ENCODE results near the gene ZNF385C.

GRCh38 chr17:42000413-42001133, 97.7 kb downstream of the ZNF385C start:
- TF ChIP-seq CTCF (IDR thresholded peaks at IDR 0.05) (no peak), ZNF263 (CRISPR knock-in tag; IDR thresholded peaks at IDR 0.05; ENCODE audit: low read depth) (no peak), HMGXB4 (CRISPR knock-in tag; IDR thresholded peaks at IDR 0.05) (no peak), CREM (CRISPR knock-in tag; IDR thresholded peaks at IDR 0.05) (no peak), USF2 (CRISPR knock-in tag; IDR thresholded peaks at IDR 0.05) (no peak), NR1H2 (CRISPR knock-in tag; IDR thresholded peaks at IDR 0.05) (no peak), E2F1 (CRISPR knock-in tag; IDR thresholded peaks at IDR 0.05) (no peak), CBFB (CRISPR knock-in tag; IDR thresholded peaks at IDR 0.05; ENCODE audit: low read depth) (no peak), ZNF232 (CRISPR knock-in tag; IDR thresholded peaks at IDR 0.05) (no peak), NR2C2 (CRISPR knock-in tag; IDR thresholded peaks at IDR 0.05) (no peak), MAX (CRISPR knock-in tag; IDR thresholded peaks at IDR 0.05) (no peak)
